ENCODE results near the gene CFL1.

The CFL1 gene

GRCh38 chr11:65851083-65851579 is 6.8 kb downstream of the CFL1 start:
- Histone ChIP-seq H3K4me1 (ENCODE audit: low read length) (0 out of 2 replicates have a peak, but pooled peaks cover 3% of the 10 kb centered on the region), H3K9me3 (replicated peaks; ENCODE audit: insufficient read depth, low read length) (no peaks in the 10 kb centered on the region), H3K36me3 (replicated peaks; ENCODE audit: insufficient read depth, low read length) (peaks cover 24% of the 10 kb centered on the region), H4K20me1 (ENCODE audit: insufficient read depth, low read length) (peaks cover 21% of the 10 kb centered on the region), H3K4me3 (ENCODE audit: low read length) (no peak overlapping the region), H3K79me2 (ENCODE audit: low read length) (peaks cover 24% of the 10 kb centered on the region), H3F3A (ENCODE audit: insufficient read depth, low read length) (peaks cover 21% of the 10 kb centered on the region), H3K27me3 (replicated peaks; ENCODE audit: insufficient read depth, low read length) (no peaks in the 10 kb centered on the region), H3K9me2 (replicated peaks; ENCODE audit: insufficient read depth, low read length) (no peaks in the 10 kb centered on the region), H2AFZ (ENCODE audit: low read length) (no peak overlapping the region), H3K4me2 (ENCODE audit: low read depth, low read length) (no peak overlapping the region), H3K9ac (ENCODE audit: low read length) (no peak overlapping the region), H3K27ac (ENCODE audit: low read length) (no peak overlapping the region)
- TF ChIP-seq EZH2phosphoT487 (IDR thresholded peaks at IDR 0.05; ENCODE audit: low read length) (no peak), EZH2 (optimal IDR thresholded peaks at IDR 0.05; ENCODE audit: low read depth, low read length) (no peak)
- TF ChIP-seq, protein P1, sequence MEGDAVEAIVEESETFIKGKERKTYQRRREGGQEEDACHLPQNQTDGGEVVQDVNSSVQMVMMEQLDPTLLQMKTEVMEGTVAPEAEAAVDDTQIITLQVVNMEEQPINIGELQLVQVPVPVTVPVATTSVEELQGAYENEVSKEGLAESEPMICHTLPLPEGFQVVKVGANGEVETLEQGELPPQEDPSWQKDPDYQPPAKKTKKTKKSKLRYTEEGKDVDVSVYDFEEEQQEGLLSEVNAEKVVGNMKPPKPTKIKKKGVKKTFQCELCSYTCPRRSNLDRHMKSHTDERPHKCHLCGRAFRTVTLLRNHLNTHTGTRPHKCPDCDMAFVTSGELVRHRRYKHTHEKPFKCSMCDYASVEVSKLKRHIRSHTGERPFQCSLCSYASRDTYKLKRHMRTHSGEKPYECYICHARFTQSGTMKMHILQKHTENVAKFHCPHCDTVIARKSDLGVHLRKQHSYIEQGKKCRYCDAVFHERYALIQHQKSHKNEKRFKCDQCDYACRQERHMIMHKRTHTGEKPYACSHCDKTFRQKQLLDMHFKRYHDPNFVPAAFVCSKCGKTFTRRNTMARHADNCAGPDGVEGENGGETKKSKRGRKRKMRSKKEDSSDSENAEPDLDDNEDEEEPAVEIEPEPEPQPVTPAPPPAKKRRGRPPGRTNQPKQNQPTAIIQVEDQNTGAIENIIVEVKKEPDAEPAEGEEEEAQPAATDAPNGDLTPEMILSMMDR (IDR thresholded peaks at IDR 0.05; ENCODE audit: low read length) = peak; percentile 58
- no peak for DNase-seq

GRCh38 chr11:65850217-65851082 is 7.5 kb downstream of the CFL1 start:
- no peak overlapping the region for H3K27ac ChIP-seq (ENCODE audit: low read length)
- no peaks in the 10 kb centered on the region for H3K9me2 ChIP-seq (replicated peaks; ENCODE audit: insufficient read depth, low read length)
- no peak overlapping the region for H2AFZ ChIP-seq (ENCODE audit: low read length)
- peaks cover 18% of the 10 kb centered on the region for H3K36me3 ChIP-seq (replicated peaks; ENCODE audit: insufficient read depth, low read length)
- TF ChIP-seq EZH2phosphoT487 (IDR thresholded peaks at IDR 0.05; ENCODE audit: low read length) (no peak), EZH2 (optimal IDR thresholded peaks at IDR 0.05; ENCODE audit: low read depth, low read length) (no peak)
- TF ChIP-seq, protein P1 (IDR thresholded peaks at IDR 0.05; ENCODE audit: low read length) = no peak
- H3F3A ChIP-seq (ENCODE audit: insufficient read depth, low read length) = peaks cover 21% of the 10 kb centered on the region
- no peak overlapping the region for H3K4me2 ChIP-seq (ENCODE audit: low read depth, low read length)
- no peak overlapping the region for H3K4me3 ChIP-seq (ENCODE audit: low read length)
- peaks cover 17% of the 10 kb centered on the region for H3K79me2 ChIP-seq (ENCODE audit: low read length)
- peaks cover 14% of the 10 kb centered on the region; the same call in 1 of the 2 replicates for H4K20me1 ChIP-seq (ENCODE audit: insufficient read depth, low read length)
- H3K9ac ChIP-seq (ENCODE audit: low read length) = no peak overlapping the region
- DNase-seq = no peak
- H3K9me3 ChIP-seq (replicated peaks; ENCODE audit: insufficient read depth, low read length) = no peaks in the 10 kb centered on the region
- H3K27me3 ChIP-seq (replicated peaks; ENCODE audit: insufficient read depth, low read length) = no peaks in the 10 kb centered on the region
- no peaks in the 10 kb centered on the region for H3K4me1 ChIP-seq (ENCODE audit: low read length)

DNA sequence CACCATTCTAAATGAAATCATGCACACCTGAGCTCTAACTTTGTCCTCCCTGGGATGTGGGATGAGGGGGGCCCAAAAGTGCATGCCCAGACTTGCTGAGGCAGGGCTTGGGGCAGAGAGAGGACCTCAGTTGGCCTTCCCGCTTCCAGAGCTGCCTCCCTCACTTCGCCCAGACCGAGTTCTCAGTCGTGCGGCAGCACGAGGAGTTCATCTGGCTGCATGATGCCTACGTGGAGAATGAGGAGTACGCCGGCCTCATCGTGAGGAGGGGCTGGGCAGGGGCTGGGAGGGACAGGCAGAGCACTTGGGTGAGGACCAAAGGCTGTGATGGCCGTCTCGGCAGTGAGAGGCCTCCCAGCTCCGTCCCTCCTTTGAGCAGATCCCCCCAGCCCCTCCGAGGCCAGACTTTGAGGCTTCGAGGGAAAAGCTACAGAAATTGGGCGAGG is 8.2 kb downstream of the CFL1 start:
- Histone ChIP-seq H3K9me3 (replicated peaks; ENCODE audit: insufficient read depth, low read length) (no peaks in the 10 kb centered on the region), H3K4me2 (ENCODE audit: low read depth, low read length) (no peak overlapping the region), H3K9me2 (replicated peaks; ENCODE audit: insufficient read depth, low read length) (no peaks in the 10 kb centered on the region), H2AFZ (ENCODE audit: low read length) (no peak overlapping the region), H3K9ac (ENCODE audit: low read length) (no peak overlapping the region), H3K27me3 (replicated peaks; ENCODE audit: insufficient read depth, low read length) (no peaks in the 10 kb centered on the region), H3K27ac (ENCODE audit: low read length) (no peak overlapping the region), H3K4me1 (ENCODE audit: low read length) (no peaks in the 10 kb centered on the region), H3K36me3 (replicated peaks; ENCODE audit: insufficient read depth, low read length) (peaks cover 12% of the 10 kb centered on the region), H4K20me1 (ENCODE audit: insufficient read depth, low read length) (peaks cover 8% of the 10 kb centered on the region; the same call in 1 of the 2 replicates), H3K4me3 (ENCODE audit: low read length) (no peak overlapping the region), H3F3A (ENCODE audit: insufficient read depth, low read length) (peaks cover 19% of the 10 kb centered on the region), H3K79me2 (ENCODE audit: low read length) (peaks cover 11% of the 10 kb centered on the region)
- no peak for TF ChIP-seq EZH2 (optimal IDR thresholded peaks at IDR 0.05; ENCODE audit: low read depth, low read length)
- no peak for TF ChIP-seq EZH2phosphoT487 (IDR thresholded peaks at IDR 0.05; ENCODE audit: low read length)
- TF ChIP-seq, protein P1 (IDR thresholded peaks at IDR 0.05; ENCODE audit: low read length) = no peak
- DNase-seq = no peak

All from MM.1S (cell line).